ENCODE data around the gene AGPAT1.
"Not testable (repeated sequence)": the region's sequence is repeated elsewhere in the genome, so short reads cannot be mapped to it uniquely, and the experiment has no call there.

The AGPAT1 gene

GRCh38 chr6:32200711-32201475 lies 25.0 kb upstream of the AGPAT1 start:
- FAIRE-seq (no peak), DNase-seq (ENCODE audit: extremely low spot score, insufficient read length, low read depth) (no peak)

DNA sequence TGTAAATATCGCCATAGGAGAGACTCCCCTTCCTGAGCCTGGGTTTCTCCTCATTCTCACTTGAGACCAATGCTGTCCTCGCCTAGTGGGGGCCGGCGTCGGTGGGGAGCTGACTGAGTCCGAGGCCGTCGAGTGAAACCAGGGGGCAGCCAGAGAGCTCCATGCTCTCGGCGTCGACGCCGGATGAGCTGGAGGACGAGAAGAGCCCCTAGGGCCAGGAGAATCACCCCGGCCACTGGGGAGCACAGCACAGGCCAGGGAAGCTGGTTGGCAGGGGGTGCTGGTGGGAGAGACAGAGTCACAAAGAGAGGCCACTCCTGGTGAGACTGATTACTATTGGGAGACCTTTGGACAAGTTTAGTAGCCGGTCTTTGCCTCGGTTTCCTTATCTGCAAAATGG lies 23.0 kb upstream of the AGPAT1 start:
- FAIRE-seq (no peak), DNase-seq (ENCODE audit: extremely low spot score, insufficient read length, low read depth) (no peak)

DNA sequence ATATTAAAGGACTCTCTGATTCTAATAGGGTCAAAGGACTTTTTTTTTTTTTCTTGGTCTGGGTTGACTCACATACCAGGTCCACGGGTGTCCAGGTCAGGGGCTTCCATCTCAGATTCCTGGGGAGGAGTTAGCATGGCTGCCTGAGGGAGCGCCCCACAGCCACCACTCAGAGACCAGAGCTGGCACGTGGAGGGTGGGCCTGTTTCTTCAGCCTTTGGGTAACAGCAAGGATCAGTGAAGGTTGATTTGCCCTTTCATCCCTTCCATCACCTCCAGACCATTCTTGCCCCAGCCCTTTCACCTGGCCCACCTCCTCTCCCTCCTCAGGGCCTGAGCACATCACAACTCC lies 22.4 kb upstream of the AGPAT1 start:
- FAIRE-seq (no peak), DNase-seq (ENCODE audit: extremely low spot score, insufficient read length, low read depth) (no peak)

DNA sequence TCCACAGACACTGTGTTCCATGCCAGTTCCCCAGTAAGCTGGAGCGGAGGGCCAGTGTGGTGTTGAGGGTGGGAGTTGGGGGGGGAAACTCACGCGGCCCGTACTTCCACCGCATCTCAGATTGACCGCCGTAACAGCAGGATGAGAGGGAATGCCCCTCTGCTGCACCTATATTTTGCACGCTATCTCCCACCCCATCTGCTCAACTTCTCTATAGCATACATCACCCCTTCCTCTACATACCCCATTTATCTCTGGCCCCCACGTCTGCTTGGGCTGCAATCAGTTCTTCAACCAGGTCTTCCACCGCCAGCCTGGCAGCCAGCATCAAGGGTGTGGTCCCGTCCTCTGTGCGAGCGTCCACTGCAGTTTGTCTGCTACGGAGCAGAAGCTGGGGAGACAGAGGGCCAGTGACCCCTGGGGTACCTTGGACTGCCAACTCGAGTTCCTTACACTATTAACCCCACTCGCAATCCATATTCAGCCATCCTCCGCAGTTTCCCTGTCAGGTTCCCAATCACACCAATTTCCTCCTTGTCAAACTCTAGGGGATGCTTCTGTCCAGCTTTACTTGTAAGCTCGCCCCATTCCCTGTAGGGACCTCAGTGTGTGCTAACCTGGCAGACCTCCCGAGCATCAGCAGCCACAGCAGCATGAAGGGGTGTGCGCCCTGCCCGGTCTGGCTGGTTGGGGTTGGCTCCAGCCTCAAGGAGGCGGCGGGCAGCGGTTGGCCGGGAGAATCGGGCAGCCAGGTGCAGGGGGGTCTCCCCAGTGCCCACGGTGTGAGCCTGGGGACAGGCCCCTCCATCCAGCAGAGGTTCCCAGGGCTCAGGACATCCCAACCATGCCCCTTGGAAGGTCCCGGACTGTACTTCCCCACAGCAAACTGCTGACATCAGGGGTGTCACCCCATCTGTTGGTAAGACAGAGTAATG lies 21.1 kb upstream of the AGPAT1 start:
- DNase-seq (ENCODE audit: extremely low spot score, insufficient read length, low read depth) = no peak
- no peak for FAIRE-seq

GRCh38 chr6:32195902-32196681 lies 20.2 kb upstream of the AGPAT1 start:
- peak; percentile 58 for DNase-seq (ENCODE audit: extremely low spot score, insufficient read length, low read depth)
- peak; percentile 73 for FAIRE-seq

DNA sequence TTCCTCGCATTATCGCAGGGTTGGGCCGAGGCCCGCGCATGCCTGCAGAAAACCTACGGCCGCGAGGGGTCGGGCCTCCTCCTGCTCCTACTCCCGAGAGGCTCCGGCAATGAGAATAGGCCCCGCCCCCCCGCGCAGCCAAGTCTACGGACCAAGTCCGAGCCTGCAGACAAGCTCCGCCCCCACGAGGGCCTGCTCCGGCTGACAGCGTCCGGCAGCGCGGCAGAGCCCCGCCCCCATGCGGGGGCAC lies 19.7 kb upstream of the AGPAT1 start:
- DNase-seq (ENCODE audit: extremely low spot score, insufficient read length, low read depth) = peak; percentile 87
- FAIRE-seq = peak; percentile 99

GRCh38 chr6:32194825-32195651 lies 19.2 kb upstream of the AGPAT1 start:
- FAIRE-seq = peak; percentile 66

DNA sequence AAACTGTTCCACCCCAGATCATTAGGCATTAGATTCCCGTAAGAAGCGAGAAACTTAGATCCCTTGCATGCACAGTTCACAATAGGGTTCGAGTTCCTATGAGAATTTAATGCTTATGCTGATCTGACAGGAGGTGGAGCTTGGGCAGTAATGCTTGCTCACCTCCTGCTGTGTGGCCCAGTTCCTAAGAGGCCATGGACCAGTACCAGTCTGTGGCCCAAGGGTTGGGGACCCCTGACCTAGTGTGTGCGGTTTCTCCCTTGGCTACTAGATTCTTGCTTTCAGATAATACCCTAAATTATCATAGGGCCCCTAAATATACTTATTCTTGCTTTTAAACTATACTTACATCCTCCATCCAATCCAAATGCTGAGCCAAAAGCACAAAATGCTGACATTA lies 18.5 kb upstream of the AGPAT1 start:
- no peak for FAIRE-seq
- DNase-seq (ENCODE audit: extremely low spot score, insufficient read length, low read depth) = no peak

More at GRCh38 chr6:32194825-32195651, 19.2 kb upstream of the AGPAT1 start:
- DNase-seq (ENCODE audit: extremely low spot score, insufficient read length, low read depth) = no peak

DNA sequence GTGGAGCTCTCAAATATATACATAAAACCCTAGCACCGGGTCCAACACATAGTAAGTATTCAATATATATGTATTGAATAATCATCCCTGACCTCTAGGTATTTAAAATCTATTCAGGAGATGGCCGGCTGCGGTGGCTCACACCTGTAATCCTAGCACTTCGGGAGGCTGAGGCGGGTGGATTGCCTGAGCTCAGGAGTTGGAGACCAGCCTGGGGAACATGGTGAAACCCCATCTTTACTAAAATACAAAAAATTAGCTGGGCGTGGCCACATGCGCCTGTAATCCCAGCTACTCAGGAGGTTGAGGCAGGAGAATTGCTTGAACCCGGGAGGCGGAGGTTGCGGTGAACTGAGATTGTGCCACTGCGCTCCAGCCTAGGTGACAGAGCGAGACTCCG lies 17.2 kb upstream of the AGPAT1 start:
- not testable (repeated sequence) for FAIRE-seq; DNase-seq (ENCODE audit: extremely low spot score, insufficient read length, low read depth)

DNA sequence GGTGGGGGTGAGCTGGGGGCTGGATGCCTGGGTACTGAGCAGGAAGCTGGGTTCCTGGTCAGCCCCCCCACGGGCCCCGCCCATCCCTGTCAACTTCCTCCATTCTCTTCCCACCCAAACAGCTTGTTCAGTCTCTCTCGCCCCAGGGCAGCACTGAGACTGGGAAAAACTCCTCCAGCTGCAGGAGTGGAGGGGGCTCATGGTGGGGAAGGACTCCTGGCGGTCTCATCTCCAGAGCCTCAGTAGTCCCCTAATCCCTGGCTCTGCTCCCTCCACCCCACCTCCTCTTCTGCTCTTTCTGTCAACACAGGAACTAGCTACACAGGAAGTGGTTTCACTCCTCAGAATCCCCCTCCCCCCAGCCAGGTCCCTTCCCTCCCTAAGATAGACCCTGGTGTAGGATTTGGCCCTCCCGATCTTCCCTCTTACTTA lies 16.7 kb upstream of the AGPAT1 start, which contains the start of gene GPSM3:
Gene GPSM3 (minus strand): TSS at position 36 of the 432 bp plus-strand sequence. CDS start 130 bp downstream, outside the sequence.
- FAIRE-seq (peak; percentile 75), DNase-seq (ENCODE audit: extremely low spot score, insufficient read length, low read depth) (no peak)

DNA sequence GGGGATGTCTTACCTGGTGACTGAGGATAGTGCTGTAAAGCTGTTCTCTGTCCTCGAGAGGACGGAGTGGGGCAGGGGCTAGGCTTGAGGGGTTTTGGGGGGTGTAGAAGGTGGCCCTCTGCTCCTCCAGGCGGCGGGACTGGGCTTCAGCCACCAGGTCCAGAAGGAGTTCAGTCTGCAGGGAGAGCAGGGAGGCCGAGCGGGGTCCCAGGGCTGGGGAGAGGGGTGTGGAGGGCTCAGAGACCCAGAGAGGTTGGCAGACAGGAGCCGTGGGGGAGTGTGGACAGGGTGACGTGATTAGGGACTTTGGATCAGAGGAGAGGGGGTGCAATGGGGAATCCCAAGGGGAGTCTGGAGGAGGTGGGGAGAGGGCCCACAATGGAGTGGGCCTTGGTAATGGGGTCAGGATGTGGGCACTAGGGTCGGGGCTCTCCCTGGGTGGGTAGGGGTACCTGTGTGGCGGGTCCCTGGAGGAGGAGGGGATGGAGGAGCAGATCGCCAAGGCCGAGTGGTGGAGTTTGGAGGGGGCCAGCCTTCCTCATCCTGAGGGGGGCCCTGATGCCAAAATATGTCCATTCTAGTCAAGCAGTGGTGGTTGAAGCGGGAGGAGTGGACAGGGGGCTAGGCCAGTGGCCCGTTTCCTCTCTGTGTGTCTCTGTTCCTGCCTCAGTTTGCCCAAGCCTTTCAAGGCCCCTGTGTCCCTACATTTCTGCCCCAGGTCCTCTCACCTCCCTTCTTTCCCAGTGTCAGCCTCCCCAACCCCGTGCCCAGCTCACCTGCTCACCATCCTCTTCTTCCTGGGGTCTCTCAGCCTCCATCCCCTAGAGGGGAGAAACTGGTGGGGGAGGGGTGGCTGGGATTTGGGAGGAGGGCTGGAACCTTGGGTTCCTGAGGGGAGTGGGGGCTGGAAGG lies 16.1 kb upstream of the AGPAT1 start:
- FAIRE-seq (no peak), DNase-seq (ENCODE audit: extremely low spot score, insufficient read length, low read depth) (no peak)

- DNase-seq (ENCODE audit: extremely low spot score, insufficient read length, low read depth) = no peak
- FAIRE-seq = no peak
These were observed 15.2 kb upstream of the AGPAT1 start for GRCh38 chr6:32190911-32191677.

DNA sequence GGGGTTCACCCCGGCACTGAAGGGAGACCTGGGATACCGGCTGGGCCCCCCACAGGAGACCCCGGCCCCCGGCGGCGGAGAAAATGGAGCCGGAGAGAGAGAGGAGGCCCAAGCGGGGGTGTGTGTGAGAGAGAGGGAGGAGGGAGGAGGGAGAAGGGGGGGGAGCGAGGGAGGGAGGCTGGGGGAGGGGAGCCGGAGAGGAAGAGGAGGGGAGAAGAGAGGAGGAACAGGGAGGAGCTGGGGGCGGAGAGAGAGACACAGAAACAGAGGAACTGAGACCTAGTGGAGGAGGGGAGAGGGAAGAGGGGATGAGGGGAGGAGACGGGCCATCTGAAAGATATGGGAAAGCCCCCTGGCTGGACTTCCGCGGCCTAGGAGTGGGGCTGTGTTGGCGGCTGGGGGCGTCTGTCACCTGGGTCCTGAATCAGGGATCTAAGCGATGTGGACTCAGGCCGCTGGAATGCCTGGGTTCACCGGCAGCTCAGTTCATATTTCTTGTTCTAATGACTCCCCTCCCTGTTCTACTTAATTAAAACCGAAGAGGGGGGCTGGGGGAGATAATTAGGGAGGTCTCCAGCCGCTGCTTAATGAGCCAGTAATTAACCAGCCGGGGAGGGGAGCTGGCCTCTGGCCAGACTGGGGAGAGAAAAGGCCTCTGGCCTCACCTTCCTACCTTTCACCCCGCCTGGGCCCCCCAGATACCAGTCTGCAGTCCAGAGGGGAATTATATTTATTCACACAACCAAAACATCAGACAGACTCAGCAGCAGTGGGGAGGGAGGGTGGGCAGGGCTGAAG lies 14.4 kb upstream of the AGPAT1 start, which contains the start of gene PBX2:
Gene PBX2 (minus strand): TSS at position 149 of the 798 bp plus-strand sequence. CDS start 287 bp downstream, outside the sequence.
- FAIRE-seq (peak; percentile 96), DNase-seq (ENCODE audit: extremely low spot score, insufficient read length, low read depth) (peak; percentile 64)

GRCh38 chr6:32189742-32190053 lies 13.8 kb upstream of the AGPAT1 start:
- no peak for FAIRE-seq
- no peak for DNase-seq (ENCODE audit: extremely low spot score, insufficient read length, low read depth)

GRCh38 chr6:32189069-32189741 lies 13.3 kb upstream of the AGPAT1 start:
- FAIRE-seq (no peak), DNase-seq (ENCODE audit: extremely low spot score, insufficient read length, low read depth) (no peak)

- FAIRE-seq = no peak
- DNase-seq (ENCODE audit: extremely low spot score, insufficient read length, low read depth) = no peak
These were observed 12.6 kb upstream of the AGPAT1 start for GRCh38 chr6:32188381-32189068.

All from GM18507 (cell line).